H1 (cell line): ENCODE results near the gene ACLY. TPM values are rescaled to one million over a fixed set of nuclear protein-coding genes. Genes with fewer than 3 reads are reported as not detected.
A peak's percentile ranks its signal among the peaks of the same experiment; 100 is the strongest.

ENCODE experiments used
- ASH2L ChIP-seq: fragments of 200-600, 300-600 bp; sonication (generic); IDR thresholded peaks from one replicate; pipeline ENCODE4 v1.7.1; 2017; ENCODE audit warnings: low read length
- BACH1 ChIP-seq: IDR thresholded peaks from 2 replicates; pipeline ENCODE4 v1.6.1; 2012; ENCODE audit warnings: low read length, improper control_type of control experiment
- CBX8 ChIP-seq: fragments of 300-800, 300-1000 bp; sonication (generic); IDR thresholded peaks from 2 replicates; pipeline ENCODE4 v1.7.1; 2016; ENCODE audit warnings: low read depth, low read length, borderline replicate concordance
- CREB1 ChIP-seq: IDR thresholded peaks from 2 replicates; pipeline ENCODE4 v1.6.1; 2012; ENCODE audit warnings: inconsistent platforms
- HDAC2 ChIP-seq, 2 experiments: fragments of 300-600 bp in 1 of 2; sonication (generic) in 1 of 2; IDR thresholded peaks; 2 replicates each; pipeline ENCODE4 v1.6.1; 2011 to 2012; ENCODE audit warnings: low read depth in 2 of 2, low read length in 2 of 2, mild to moderate bottlenecking in 2 of 2, moderate library complexity in 2 of 2, borderline replicate concordance in 1 of 2, inconsistent platforms in 1 of 2
- MAFK ChIP-seq: IDR thresholded peaks from 2 replicates; pipeline ENCODE4 v1.6.1; 2012; ENCODE audit warnings: low read depth, mild to moderate bottlenecking, improper control_type of control experiment, low read length
- NANOG ChIP-seq: IDR thresholded peaks from 2 replicates; pipeline ENCODE4 v1.6.1; 2011; ENCODE audit warnings: low read length, low read depth, mild to moderate bottlenecking, inconsistent platforms; ENCODE audit not compliant: insufficient read depth, poor library complexity, severe bottlenecking
- POLR2AphosphoS5 ChIP-seq: IDR thresholded peaks from 2 replicates; pipeline ENCODE4 v1.6.1; 2011; ENCODE audit warnings: low read depth, low read length
- RBBP5 ChIP-seq: IDR thresholded peaks from 2 replicates; pipeline ENCODE4 v1.7.1; 2012; ENCODE audit warnings: low read depth, mild to moderate bottlenecking, inconsistent platforms, low read length, moderate library complexity, borderline replicate concordance
- SIN3A ChIP-seq, 2 experiments: IDR thresholded peaks in 1 of 2; conservative IDR thresholded peaks in 1 of 2; 2 replicates each; pipeline ENCODE4 v1.6.1; 2011 to 2012; ENCODE audit warnings: low read length in 2 of 2, improper control_type of control experiment in 1 of 2, low read depth in 1 of 2, mild to moderate bottlenecking in 1 of 2
- SIX5 ChIP-seq: IDR thresholded peaks from 2 replicates; pipeline ENCODE4 v1.6.1; 2011; ENCODE audit warnings: mild to moderate bottlenecking, low read depth, low read length
- SP1 ChIP-seq: IDR thresholded peaks from 2 replicates; pipeline ENCODE4 v1.6.1; 2011; ENCODE audit warnings: low read depth, low read length
- SP4 ChIP-seq: IDR thresholded peaks from 2 replicates; pipeline ENCODE4 v1.6.1; 2012; ENCODE audit warnings: low read length, inconsistent platforms
- TAF7 ChIP-seq: optimal IDR thresholded peaks from 2 replicates; pipeline ENCODE3; 2011; ENCODE audit warnings: low read depth, mild to moderate bottlenecking, inconsistent platforms, low read length, moderate library complexity, borderline replicate concordance
- TBP ChIP-seq: IDR thresholded peaks from 2 replicates; pipeline ENCODE4 v1.6.1; 2011; ENCODE audit warnings: low read depth, low read length, improper control_type of control experiment
- TCF12 ChIP-seq: IDR thresholded peaks from 2 replicates; pipeline ENCODE4 v1.6.1; 2011; ENCODE audit warnings: low read depth, mild to moderate bottlenecking, low read length
- TEAD4 ChIP-seq: IDR thresholded peaks from 2 replicates; pipeline ENCODE4 v1.6.1; 2012; ENCODE audit warnings: low read depth, low read length, inconsistent platforms, mixed read lengths
- polyA plus RNA-seq, 7 experiments: library from polyadenylated mRNA; depleted of rRNA in 3 of 7; stranded (reverse) in 5 of 7; unstranded in 2 of 7; fragments of >200 nt in 5 of 7; fragments of 200-250 nt in 2 of 7; gene quantifications; 1 replicate in 5 of 7; 2 replicates in 1 of 7; 4 replicates in 1 of 7; pipeline versions ENCODE4 v1.2.1 to v1.2.3, GENCODE V29; 2011 to 2013; ENCODE audit warnings: missing spikeins in 2 of 7, mixed read lengths in 2 of 7
- total RNA-seq: library from RNA; stranded (reverse); fragmentation: NEBNext Ultra II Directional; extraction: Animal tissue kit (Norgen Biotek cat#: 25700); gene quantifications from 2 replicates; pipeline ENCODE4 v1.2.1, GENCODE V29; 2021
- TF ChIP-seq, protein P1 (sequence below), 3 experiments: IDR thresholded peaks; 1 replicate in 2 of 3; 2 replicates in 1 of 3; pipeline versions ENCODE4 v1.5.1 to v1.6.1; 2011; ENCODE audit warnings: low read length in 3 of 3, mild to moderate bottlenecking in 3 of 3, inconsistent platforms in 2 of 3, low read depth in 1 of 3, moderate library complexity in 1 of 3; ENCODE audit not compliant: insufficient read depth in 1 of 3; ENCODE audit errors: control extremely low read depth in 1 of 3
- TF ChIP-seq, protein P2 (sequence below): IDR thresholded peaks from 2 replicates; pipeline ENCODE4 v1.6.1; 2012; ENCODE audit warnings: inconsistent platforms
- TF ChIP-seq, protein P3 (sequence below): IDR thresholded peaks from 2 replicates; pipeline ENCODE4 v1.6.1; 2012; ENCODE audit warnings: inconsistent platforms

The ACLY gene
- total and polyA plus RNA-seq, 2 of the 8 experiments (the other 6 are each of a cell fraction or from before 2014, with no cell fraction given), result 167 to 393 TPM

DNA sequence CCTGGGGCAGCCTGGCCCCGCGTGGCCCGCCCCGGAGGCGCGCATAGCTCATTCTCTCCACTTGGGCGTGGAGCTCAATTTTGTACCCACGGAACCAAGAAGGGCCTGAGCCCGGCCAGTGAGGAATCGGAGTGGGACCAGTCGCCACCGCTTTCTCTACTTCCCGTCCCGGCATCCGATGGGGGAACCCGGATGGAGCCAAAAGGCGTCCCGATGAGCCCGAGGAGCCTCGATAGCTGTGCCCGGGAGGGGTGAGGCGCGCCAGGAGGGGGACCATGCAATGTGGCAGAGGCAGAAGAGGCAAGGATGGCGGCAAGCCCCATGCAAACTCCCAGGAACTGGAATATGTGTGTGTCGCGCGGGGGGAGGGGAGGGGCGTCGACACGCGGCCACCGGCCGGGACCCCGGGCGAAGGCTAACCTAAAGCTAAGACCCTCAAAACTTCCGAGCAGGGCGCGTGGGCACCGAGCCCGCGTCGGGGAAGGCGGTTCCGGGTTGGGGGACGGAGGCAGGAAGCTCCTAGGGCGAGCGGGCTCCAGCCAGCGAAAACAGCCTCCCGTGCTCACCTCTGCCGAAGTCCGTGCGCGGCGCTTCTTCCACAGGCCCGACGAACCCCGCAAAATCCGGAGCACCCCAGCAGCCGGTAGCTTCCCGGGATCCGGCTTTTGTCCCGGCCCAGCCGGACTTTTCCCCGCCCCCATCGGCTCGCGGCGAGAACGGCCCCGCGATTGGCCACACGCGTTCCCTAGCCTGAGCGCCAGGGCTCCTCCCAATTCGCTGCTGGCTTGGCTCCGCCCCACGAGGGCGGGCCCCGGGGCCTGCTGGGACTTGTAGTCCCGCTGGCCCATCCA is at the start of gene ACLY (continued):
- TF ChIP-seq, protein P1, sequence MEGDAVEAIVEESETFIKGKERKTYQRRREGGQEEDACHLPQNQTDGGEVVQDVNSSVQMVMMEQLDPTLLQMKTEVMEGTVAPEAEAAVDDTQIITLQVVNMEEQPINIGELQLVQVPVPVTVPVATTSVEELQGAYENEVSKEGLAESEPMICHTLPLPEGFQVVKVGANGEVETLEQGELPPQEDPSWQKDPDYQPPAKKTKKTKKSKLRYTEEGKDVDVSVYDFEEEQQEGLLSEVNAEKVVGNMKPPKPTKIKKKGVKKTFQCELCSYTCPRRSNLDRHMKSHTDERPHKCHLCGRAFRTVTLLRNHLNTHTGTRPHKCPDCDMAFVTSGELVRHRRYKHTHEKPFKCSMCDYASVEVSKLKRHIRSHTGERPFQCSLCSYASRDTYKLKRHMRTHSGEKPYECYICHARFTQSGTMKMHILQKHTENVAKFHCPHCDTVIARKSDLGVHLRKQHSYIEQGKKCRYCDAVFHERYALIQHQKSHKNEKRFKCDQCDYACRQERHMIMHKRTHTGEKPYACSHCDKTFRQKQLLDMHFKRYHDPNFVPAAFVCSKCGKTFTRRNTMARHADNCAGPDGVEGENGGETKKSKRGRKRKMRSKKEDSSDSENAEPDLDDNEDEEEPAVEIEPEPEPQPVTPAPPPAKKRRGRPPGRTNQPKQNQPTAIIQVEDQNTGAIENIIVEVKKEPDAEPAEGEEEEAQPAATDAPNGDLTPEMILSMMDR (IDR thresholded peaks at IDR 0.05; ENCODE audit: control extremely low read depth in 1 of 3, insufficient read depth in 1 of 3, low read depth in 1 of 3, low read length in 3 of 3), result 0 out of 4 replicates have a peak, but pooled peaks of 1 of the 3 experiments have one; percentile 5
- TF ChIP-seq CREB1 (peak; percentile 34; the same call in 1 of the 2 replicates), POLR2AphosphoS5 (peak; percentile 85), SP4 (peak; percentile 87), RBBP5 (0 out of 2 replicates have a peak, but pooled peaks have one; percentile 21), ASH2L (peak; percentile 55), BACH1 (no peak), TEAD4 (no peak), HDAC2 (IDR thresholded peaks at IDR 0.05; ENCODE audit: borderline replicate concordance in 1 of 2, low read depth in 2 of 2, low read length in 2 of 2) (peak in 1 of 2 experiments; percentile 68; a peak in 1 of 4 replicates), TAF7 (peak; percentile 59), MAFK (no peak), SIX5 (peak; percentile 81), TBP (peak; percentile 88), CBX8 (no peak), SP1 (peak; percentile 92), NANOG (no peak), TCF12 (0 out of 2 replicates have a peak, but pooled peaks have one; percentile 3), SIN3A (conservative IDR thresholded peaks at IDR 0.05 in 1 of 2, IDR thresholded peaks at IDR 0.05 in 1 of 2; ENCODE audit: low read depth in 1 of 2, low read length in 2 of 2) (peak; percentile 36 to 39; a peak in 3 of 4 replicates)
- TF ChIP-seq, protein P2, sequence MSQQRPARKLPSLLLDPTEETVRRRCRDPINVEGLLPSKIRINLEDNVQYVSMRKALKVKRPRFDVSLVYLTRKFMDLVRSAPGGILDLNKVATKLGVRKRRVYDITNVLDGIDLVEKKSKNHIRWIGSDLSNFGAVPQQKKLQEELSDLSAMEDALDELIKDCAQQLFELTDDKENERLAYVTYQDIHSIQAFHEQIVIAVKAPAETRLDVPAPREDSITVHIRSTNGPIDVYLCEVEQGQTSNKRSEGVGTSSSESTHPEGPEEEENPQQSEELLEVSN, result 0 out of 2 replicates have a peak, but pooled peaks have one; percentile 15
- TF ChIP-seq, protein P3, sequence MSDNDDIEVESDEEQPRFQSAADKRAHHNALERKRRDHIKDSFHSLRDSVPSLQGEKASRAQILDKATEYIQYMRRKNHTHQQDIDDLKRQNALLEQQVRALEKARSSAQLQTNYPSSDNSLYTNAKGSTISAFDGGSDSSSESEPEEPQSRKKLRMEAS, result peak; percentile 61; the same call in 1 of the 2 replicates
